Cardiac muscle cell (in vitro differentiated cells and primary cell): ENCODE data around the gene MICAL2. TPM values are rescaled to one million over a fixed set of nuclear protein-coding genes. Genes with fewer than 3 reads are reported as not detected.

Experiments
- DNase-seq, 2 donors: peaks; one replicate each; pipeline versions ENCODE4 v3.0.0 to v3.0.0-alpha.2; 2010 to 2017; ENCODE audit warnings: low read depth in 1 of 2, low spot score in 1 of 2
- H3K27ac ChIP-seq: fragments of 200-600 bp; sonication (generic); 2 replicates; pipeline ENCODE4 v1.5.1; 2016
- H3K27me3 ChIP-seq: fragments of 200-600 bp; sonication (generic); 2 replicates; pipeline ENCODE4 v1.6.0; 2016; ENCODE audit warnings: control low read depth
- H3K36me3 ChIP-seq: fragments of 200-600 bp; sonication (generic); 2 replicates; pipeline ENCODE4 v1.5.1; 2016; ENCODE audit warnings: control low read depth
- H3K4me1 ChIP-seq: fragments of 200-600 bp; sonication (generic); 2 replicates; pipeline ENCODE4 v1.8.1; 2017; ENCODE audit warnings: low read depth, mild to moderate bottlenecking, mixed run types
- H3K4me3 ChIP-seq: fragments of 200-600 bp; sonication (generic); 2 replicates; pipeline ENCODE4 v1.5.1; 2016; ENCODE audit warnings: mild to moderate bottlenecking
- H3K9me3 ChIP-seq: fragments of 200-600 bp; sonication (generic); 2 replicates; pipeline ENCODE4 v1.5.1; 2017; ENCODE audit warnings: low read depth, mild to moderate bottlenecking, control low read depth
- polyA plus RNA-seq: library from polyadenylated mRNA; unstranded; fragments of >200 nt; fragmentation: Nextera tagmentation; extraction: Ambion mirVana; gene quantifications from 2 replicates; pipeline ENCODE4 v1.2.1, GENCODE V29; 2016
- total RNA-seq: library from RNA; depleted of rRNA; stranded (reverse); fragments of >200 nt; gene quantifications from 2 replicates; pipeline ENCODE4 v1.2.3, GENCODE V29; 2016
- TF ChIP-seq, protein P1 (sequence below): IDR thresholded peaks from 2 replicates; pipeline ENCODE4 v1.5.1; 2012; ENCODE audit warnings: low read depth, mild to moderate bottlenecking, low read length

MICAL2 gene
- total and polyA plus RNA-seq, 2 experiments from 2014 or later = 153 to 178 TPM

- H3K4me3 ChIP-seq = no peak overlapping the region
- H3K27me3 ChIP-seq = no peaks in the 10 kb centered on the region
- H3K27ac ChIP-seq = no peak overlapping the region
- H3K9me3 ChIP-seq = no peaks in the 10 kb centered on the region
- H3K36me3 ChIP-seq = no peaks in the 10 kb centered on the region
- H3K4me1 ChIP-seq = no peaks in the 10 kb centered on the region
- DNase-seq = no peak
- TF ChIP-seq, protein P1, sequence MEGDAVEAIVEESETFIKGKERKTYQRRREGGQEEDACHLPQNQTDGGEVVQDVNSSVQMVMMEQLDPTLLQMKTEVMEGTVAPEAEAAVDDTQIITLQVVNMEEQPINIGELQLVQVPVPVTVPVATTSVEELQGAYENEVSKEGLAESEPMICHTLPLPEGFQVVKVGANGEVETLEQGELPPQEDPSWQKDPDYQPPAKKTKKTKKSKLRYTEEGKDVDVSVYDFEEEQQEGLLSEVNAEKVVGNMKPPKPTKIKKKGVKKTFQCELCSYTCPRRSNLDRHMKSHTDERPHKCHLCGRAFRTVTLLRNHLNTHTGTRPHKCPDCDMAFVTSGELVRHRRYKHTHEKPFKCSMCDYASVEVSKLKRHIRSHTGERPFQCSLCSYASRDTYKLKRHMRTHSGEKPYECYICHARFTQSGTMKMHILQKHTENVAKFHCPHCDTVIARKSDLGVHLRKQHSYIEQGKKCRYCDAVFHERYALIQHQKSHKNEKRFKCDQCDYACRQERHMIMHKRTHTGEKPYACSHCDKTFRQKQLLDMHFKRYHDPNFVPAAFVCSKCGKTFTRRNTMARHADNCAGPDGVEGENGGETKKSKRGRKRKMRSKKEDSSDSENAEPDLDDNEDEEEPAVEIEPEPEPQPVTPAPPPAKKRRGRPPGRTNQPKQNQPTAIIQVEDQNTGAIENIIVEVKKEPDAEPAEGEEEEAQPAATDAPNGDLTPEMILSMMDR = no peak
Observed at GRCh38 chr11:12286606-12287005, 176.2 kb downstream of the MICAL2 start.

- no peaks in the 10 kb centered on the region for H3K27me3 ChIP-seq
- no peaks in the 10 kb centered on the region for H3K9me3 ChIP-seq
- peak in 1 of 2 donors; percentile 97 for DNase-seq
- H3K36me3 ChIP-seq = no peaks in the 10 kb centered on the region
- H3K27ac ChIP-seq = no peak overlapping the region
- no peak overlapping the region for H3K4me3 ChIP-seq
- H3K4me1 ChIP-seq = no peaks in the 10 kb centered on the region
- TF ChIP-seq, protein P1 = no peak
Observed at GRCh38 chr11:12287009-12287373, 176.6 kb downstream of the MICAL2 start.

DNA sequence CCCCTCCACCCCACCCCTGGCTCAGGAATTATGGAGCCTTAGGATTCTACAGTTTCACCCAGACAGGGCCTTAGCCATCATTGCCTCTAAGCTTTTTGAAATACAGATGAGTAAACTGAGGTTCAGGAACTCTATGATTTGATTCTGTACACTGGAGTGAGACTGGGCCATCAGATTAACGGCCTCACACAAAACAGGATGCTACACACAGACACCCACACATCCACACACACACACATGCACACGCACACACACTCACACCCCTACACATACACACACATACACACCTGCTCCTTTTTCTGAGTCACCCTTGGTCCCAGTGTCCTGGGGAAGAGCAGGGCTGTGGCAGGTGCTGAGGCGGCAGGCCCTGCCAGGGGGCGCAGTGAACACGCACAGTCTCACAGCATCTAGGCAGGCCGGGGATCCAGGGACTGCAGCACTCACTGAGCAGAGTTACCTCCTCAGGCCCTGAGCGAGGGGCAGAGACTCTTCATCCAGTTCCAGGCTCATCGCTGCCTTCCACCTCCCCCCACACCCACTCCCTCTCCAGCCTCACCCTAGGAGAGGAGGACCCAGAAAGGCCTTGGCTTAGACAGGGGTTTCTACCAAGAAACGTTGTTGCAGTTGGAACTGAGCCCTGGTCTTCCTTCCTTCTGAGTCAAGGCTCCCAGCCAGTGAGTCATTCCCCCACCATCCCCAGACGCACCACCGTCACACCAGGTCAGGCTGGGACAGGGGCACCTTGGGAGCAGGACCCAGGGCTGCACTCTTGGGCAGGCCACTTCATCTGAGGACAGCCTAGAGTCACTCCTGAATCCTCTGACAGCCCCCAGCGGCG lies 177.2 kb downstream of the MICAL2 start:
- H3K9me3 ChIP-seq = no peaks in the 10 kb centered on the region
- TF ChIP-seq, protein P1 = peak; percentile 70
- no peak overlapping the region for H3K4me3 ChIP-seq
- H3K36me3 ChIP-seq = no peaks in the 10 kb centered on the region
- H3K27me3 ChIP-seq = no peaks in the 10 kb centered on the region
- H3K4me1 ChIP-seq = no peaks in the 10 kb centered on the region
- peak; percentile 80 to 97 for DNase-seq
- no peak overlapping the region for H3K27ac ChIP-seq

GRCh38 chr11:12288212-12288930 lies 178.0 kb downstream of the MICAL2 start:
- no peak overlapping the region for H3K27ac ChIP-seq

DNA sequence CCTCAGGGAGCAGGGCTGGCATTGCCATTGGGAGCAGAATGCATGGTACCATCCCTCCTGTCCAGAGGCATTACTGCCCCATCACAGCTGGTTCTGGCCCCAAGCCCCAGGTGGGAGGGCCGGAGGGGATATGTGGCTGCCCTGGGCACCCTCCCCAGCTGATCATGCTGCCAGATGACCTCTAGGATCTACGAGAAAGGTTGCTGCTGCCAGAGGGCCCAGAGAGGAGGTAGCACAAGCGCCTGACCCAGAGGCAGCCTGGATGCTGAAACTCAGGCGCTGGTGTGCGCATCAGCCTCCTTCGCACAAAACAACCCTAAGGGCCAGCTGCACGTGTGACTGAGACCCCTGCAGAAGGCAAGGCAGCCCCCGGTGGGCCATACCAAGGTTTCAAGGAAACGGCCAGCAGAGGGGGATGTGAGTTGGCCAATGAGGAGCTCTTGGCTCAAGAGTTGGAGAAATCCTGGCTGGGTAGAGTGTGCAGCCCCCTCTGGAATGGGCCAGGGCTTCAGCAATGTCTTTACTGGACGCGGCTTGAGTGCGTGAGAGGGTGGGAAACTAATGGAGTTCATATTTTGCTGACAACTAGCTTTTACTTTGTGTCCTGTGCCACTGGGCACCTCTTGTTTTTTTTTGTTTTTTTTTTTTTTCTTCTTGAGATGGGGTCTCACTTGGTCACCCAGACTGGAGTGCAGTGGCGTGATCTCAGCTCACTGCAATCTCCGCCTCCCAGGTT lies 178.7 kb downstream of the MICAL2 start:
- no peak overlapping the region for H3K4me3 ChIP-seq
- H3K36me3 ChIP-seq = no peaks in the 10 kb centered on the region
- no peak overlapping the region for H3K27ac ChIP-seq
- TF ChIP-seq, protein P1 = no peak
- H3K4me1 ChIP-seq = no peaks in the 10 kb centered on the region
- no peaks in the 10 kb centered on the region for H3K27me3 ChIP-seq
- no peaks in the 10 kb centered on the region for H3K9me3 ChIP-seq
- DNase-seq = no peak

More at GRCh38 chr11:12288212-12288930, 178.0 kb downstream of the MICAL2 start:
- TF ChIP-seq, protein P1 = peak; percentile 97
- H3K9me3 ChIP-seq = no peaks in the 10 kb centered on the region
- no peaks in the 10 kb centered on the region for H3K27me3 ChIP-seq
- H3K4me3 ChIP-seq = no peak overlapping the region
- DNase-seq = peak; percentile 89 to 95
- no peaks in the 10 kb centered on the region for H3K36me3 ChIP-seq
- H3K4me1 ChIP-seq = no peaks in the 10 kb centered on the region
